SU-DHL-6 (cell line): ENCODE results near the gene P2RX2.

Experiments
- CTCF ChIP-seq: fragments of 200-600 bp; sonication (generic); IDR thresholded peaks from one replicate; pipeline ENCODE4 v1.5.1; 2017; ENCODE audit warnings: antibody characterized with exemption, mild to moderate bottlenecking, low read length, moderate library complexity; ENCODE audit not compliant: insufficient read depth, poor library complexity, severe bottlenecking
- EZH2phosphoT487 ChIP-seq: fragments of 200-600 bp; sonication (generic), shearing (Covaris generic); conservative IDR thresholded peaks from 2 replicates; pipeline ENCODE4 v1.6.1; 2018; ENCODE audit warnings: mild to moderate bottlenecking, antibody characterized with exemption, low read length, moderate library complexity, mixed read lengths

- TF ChIP-seq CTCF (no peak), EZH2phosphoT487 (no peak)
These were observed 30.8 kb upstream of the P2RX2 start for GRCh38 chr12:132587781-132588180.
